Measurements from ENCODE around the gene MKRN2OS.

DNA sequence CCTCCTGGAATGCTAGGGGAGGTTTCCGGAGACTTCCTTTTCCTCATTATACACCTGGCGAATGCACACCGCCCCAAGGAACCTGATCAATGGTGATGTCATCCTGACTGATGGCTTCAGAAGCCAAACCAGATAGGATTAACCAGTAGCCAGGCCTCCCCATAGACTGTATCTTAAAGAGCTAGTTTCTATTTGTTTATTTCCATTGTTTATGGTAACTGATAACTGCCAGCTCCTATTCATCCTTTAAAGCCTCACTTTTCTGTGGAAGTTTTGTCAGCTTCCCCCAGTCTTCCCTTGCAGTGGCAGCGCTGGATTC lies at the start of gene MKRN2OS:
- no peak for TF ChIP-seq POLR2A (IDR thresholded peaks at IDR 0.05)
- TF ChIP-seq, protein P1, sequence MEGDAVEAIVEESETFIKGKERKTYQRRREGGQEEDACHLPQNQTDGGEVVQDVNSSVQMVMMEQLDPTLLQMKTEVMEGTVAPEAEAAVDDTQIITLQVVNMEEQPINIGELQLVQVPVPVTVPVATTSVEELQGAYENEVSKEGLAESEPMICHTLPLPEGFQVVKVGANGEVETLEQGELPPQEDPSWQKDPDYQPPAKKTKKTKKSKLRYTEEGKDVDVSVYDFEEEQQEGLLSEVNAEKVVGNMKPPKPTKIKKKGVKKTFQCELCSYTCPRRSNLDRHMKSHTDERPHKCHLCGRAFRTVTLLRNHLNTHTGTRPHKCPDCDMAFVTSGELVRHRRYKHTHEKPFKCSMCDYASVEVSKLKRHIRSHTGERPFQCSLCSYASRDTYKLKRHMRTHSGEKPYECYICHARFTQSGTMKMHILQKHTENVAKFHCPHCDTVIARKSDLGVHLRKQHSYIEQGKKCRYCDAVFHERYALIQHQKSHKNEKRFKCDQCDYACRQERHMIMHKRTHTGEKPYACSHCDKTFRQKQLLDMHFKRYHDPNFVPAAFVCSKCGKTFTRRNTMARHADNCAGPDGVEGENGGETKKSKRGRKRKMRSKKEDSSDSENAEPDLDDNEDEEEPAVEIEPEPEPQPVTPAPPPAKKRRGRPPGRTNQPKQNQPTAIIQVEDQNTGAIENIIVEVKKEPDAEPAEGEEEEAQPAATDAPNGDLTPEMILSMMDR (IDR thresholded peaks at IDR 0.05) = no peak

Measured in adrenal gland (tissue), 5 donors.